GM12878 (cell line): Measurements from ENCODE around the gene PLIN3. TPM values are rescaled to one million over a fixed set of nuclear protein-coding genes. Genes with fewer than 3 reads are reported as not detected.
A peak's percentile ranks its signal among the peaks of the same experiment; 100 is the strongest.

Experiments used
- ATAC-seq: fragments of 200-7000 bp; cut with Tn5 transposase; 3 replicates; pipeline ENCODE4 v1.9.1; 2020; ENCODE audit warnings: mild to moderate bottlenecking, moderate library complexity
- Bru-seq: library from RNA; stranded (reverse); fragments of 400-500 nt; gene quantifications from one replicate; lab custom pipeline; 2021; lab: Mats Ljungman, UMichigan
- BruChase-seq, 2 experiments: library from RNA; stranded (reverse); fragments of 400-500 nt; gene quantifications; one replicate each; lab custom pipeline; 2021; lab: Mats Ljungman, UMichigan
- BruUV-seq: library from RNA; stranded (reverse); fragments of 400-500 nt; replicated peaks from 2 replicates; lab custom pipeline; 2021; lab: Mats Ljungman, UMichigan
- CTCF ChIA-PET: fragments of 300-600 bp; sonication (Branson Sonifier 250); formaldehyde crosslinking; extraction: SDS; loops from one replicate; lab custom pipeline; 2021; ENCODE audit warnings: inconsistent platforms; lab: Yijun Ruan, JAX
- POLR2A ChIA-PET: fragments of 350-600 bp; formaldehyde crosslinking; extraction: SDS; loops from one replicate; lab custom pipeline; 2021; ENCODE audit warnings: inconsistent platforms; lab: Charles Lee
- RAD21 ChIA-PET: fragments of 300-600 bp; sonication (Branson Sonifier 250); formaldehyde crosslinking; loops from one replicate; lab custom pipeline; 2023; ENCODE audit warnings: antibody characterized with exemption; ENCODE audit not compliant: unreplicated experiment; lab: Charles Lee
- SMC1A ChIA-PET: fragments of 300-600 bp; sonication (Branson Sonifier 250); formaldehyde crosslinking; loops from one replicate; lab custom pipeline; 2023; ENCODE audit not compliant: unreplicated experiment, uncharacterized antibody; lab: Charles Lee
- DNase-seq: peaks from one replicate; pipeline ENCODE4 v3.0.0-alpha.2; 2011; ENCODE audit warnings: low read depth, low spot score
- FAIRE-seq: peaks from 3 replicates; lab custom pipeline; 2011; peaks lifted over from hg19 to GRCh38; lab: Jason Lieb, UNC
- H2AFZ ChIP-seq: 2 replicates; pipeline ENCODE4 v1.6.0; 2011; ENCODE audit warnings: low read depth, low read length, control low read depth; ENCODE audit not compliant: control insufficient read depth
- H3K27ac ChIP-seq: 2 replicates; pipeline ENCODE4 v1.5.1; 2011; ENCODE audit warnings: control low read depth; ENCODE audit not compliant: control insufficient read depth, insufficient read depth
- H3K27me3 ChIP-seq, 2 experiments: replicated peaks in 1 of 2; 2 replicates each; pipeline versions ENCODE4 v1.6.0 to v1.6.1; 2011; ENCODE audit warnings: low read length in 1 of 2; ENCODE audit not compliant: control insufficient read depth in 2 of 2, insufficient read depth in 2 of 2
- H3K36me3 ChIP-seq, 2 experiments: 2 replicates each; pipeline ENCODE4 v1.5.1; 2011; ENCODE audit warnings: low read length in 1 of 2; ENCODE audit not compliant: control insufficient read depth in 2 of 2, insufficient read depth in 2 of 2
- H3K4me1 ChIP-seq: 2 replicates; pipeline ENCODE4 v1.6.1; 2011; ENCODE audit warnings: mild to moderate bottlenecking, low read length, moderate library complexity, mixed read lengths; ENCODE audit not compliant: control insufficient read depth, insufficient read depth
- H3K4me2 ChIP-seq: 2 replicates; pipeline ENCODE4 v1.6.0; 2011; ENCODE audit warnings: control low read depth; ENCODE audit not compliant: control insufficient read depth, insufficient read depth
- H3K4me3 ChIP-seq: fragments of 200-600 bp; sonication (generic); 2 replicates; pipeline ENCODE4 v1.5.1; 2016
- H3K79me2 ChIP-seq: 2 replicates; pipeline ENCODE4 v1.6.0; 2011; ENCODE audit warnings: low read length; ENCODE audit not compliant: control insufficient read depth, insufficient read depth
- H3K9ac ChIP-seq: 2 replicates; pipeline ENCODE4 v1.8.0; 2011; ENCODE audit warnings: low read length, control low read depth, mixed read lengths; ENCODE audit not compliant: control insufficient read depth, insufficient read depth
- H3K9me3 ChIP-seq: replicated peaks from 3 replicates; pipeline ENCODE4 v1.5.1; 2011; ENCODE audit warnings: mild to moderate bottlenecking, low read length; ENCODE audit not compliant: control insufficient read depth, insufficient read depth
- H4K20me1 ChIP-seq: 2 replicates; pipeline ENCODE4 v1.6.0; 2011; ENCODE audit not compliant: control insufficient read depth, insufficient read depth
- BHLHE40 ChIP-seq, 2 experiments: fragments of 450-650 bp in 1 of 2; IDR thresholded peaks; 2 replicates each; pipeline ENCODE4 v1.6.1; 2011 to 2017; ENCODE audit warnings: low read depth in 2 of 2, borderline replicate concordance in 1 of 2, improper control_type of control experiment in 1 of 2, low read length in 1 of 2, mild to moderate bottlenecking in 1 of 2
- EGR1 ChIP-seq, 2 experiments: IDR thresholded peaks; 1 replicate in 1 of 2; 2 replicates in 1 of 2; pipeline ENCODE4 v1.6.1; 2011 to 2012; ENCODE audit warnings: low read depth in 2 of 2, low read length in 2 of 2, borderline replicate concordance in 1 of 2, mild to moderate bottlenecking in 1 of 2, moderate library complexity in 1 of 2
- HDAC2 ChIP-seq: fragments of 200-600 bp; sonication (generic); IDR thresholded peaks from 2 replicates; pipeline ENCODE4 v1.6.1; 2017
- IKZF1 ChIP-seq: fragments of 450-650 bp; conservative IDR thresholded peaks from 2 replicates; pipeline ENCODE4 v1.6.1; 2017; ENCODE audit warnings: antibody characterized with exemption, mild to moderate bottlenecking
- IKZF2 ChIP-seq, 2 experiments: fragments of 450-650 bp; IDR thresholded peaks; 2 replicates each; pipeline ENCODE4 v1.6.1; 2017; ENCODE audit warnings: mild to moderate bottlenecking in 2 of 2, moderate library complexity in 2 of 2
- IRF3 ChIP-seq: fragments of 450-650 bp; IDR thresholded peaks from 2 replicates; pipeline ENCODE4 v1.6.1; 2014; ENCODE audit warnings: mild to moderate bottlenecking
- MTA2 ChIP-seq: fragments of 450-650 bp; IDR thresholded peaks from 2 replicates; pipeline ENCODE4 v1.6.1; 2016; ENCODE audit warnings: low read depth, mild to moderate bottlenecking, moderate library complexity
- PBX3 ChIP-seq: IDR thresholded peaks from 2 replicates; pipeline ENCODE4 v1.6.1; 2011; ENCODE audit warnings: mild to moderate bottlenecking, low read depth, low read length, moderate library complexity; ENCODE audit not compliant: insufficient replicate concordance
- PKNOX1 ChIP-seq: fragments of 450-650 bp; IDR thresholded peaks from 2 replicates; pipeline ENCODE4 v1.6.1; 2016; ENCODE audit warnings: mild to moderate bottlenecking
- SMARCA5 ChIP-seq: fragments of 450-650 bp; IDR thresholded peaks from 2 replicates; pipeline ENCODE4 v1.6.1; 2017; ENCODE audit warnings: mild to moderate bottlenecking
- SRF ChIP-seq, 2 experiments: IDR thresholded peaks; 2 replicates each; pipeline ENCODE4 v1.6.1; 2011; ENCODE audit warnings: low read depth in 2 of 2, low read length in 2 of 2, mild to moderate bottlenecking in 1 of 2, moderate library complexity in 1 of 2
- ZNF207 ChIP-seq: fragments of 450-650 bp; IDR thresholded peaks from 2 replicates; pipeline ENCODE4 v1.6.1; 2014; ENCODE audit warnings: antibody characterized with exemption, mild to moderate bottlenecking, borderline replicate concordance
- WGBS: methylation state at CpG from one replicate; pipeline ENCODE4 v1.1.6; 2016; ENCODE audit warnings: low lambda C conversion rate; ENCODE audit not compliant: insufficient replicate concordance, insufficient coverage; ENCODE audit errors: missing lambda C conversion rate; 5-methylcytosine and 5-hydroxymethylcytosine counted together
- in situ Hi-C: fragments of 300-500 bp; cut with MboI; formaldehyde crosslinking; loops from 9 replicates; pipeline ENCODE4 v1.14.3; 2018; ENCODE audit warnings: mixed read lengths
- intact Hi-C: fragments of 100-400 bp; cut with micrococcal nuclease; formaldehyde crosslinking; loops from one replicate; pipeline ENCODE4 v1.14.2; 2022; ENCODE audit not compliant: unreplicated experiment
- long read RNA-seq, 2 experiments: library from polyadenylated mRNA; unstranded; transcript quantifications; one replicate each; pipeline ENCODE4 v2.0.0, GENCODE V29; 2019 to 2020
- polyA minus RNA-seq, 3 experiments: library from RNA; depleted of rRNA, polyadenylated mRNA; stranded (reverse); fragments of >200 nt; gene quantifications; 2 replicates each; pipeline ENCODE4 v1.2.3, GENCODE V29; 2011
- polyA plus RNA-seq, 11 experiments: library from polyadenylated mRNA; depleted of rRNA in 4 of 11; unstranded in 6 of 11; stranded (reverse) in 5 of 11; fragments of >200 nt; fragmentation: Nextera tagmentation in 4 of 11; fragmentation: Illumina TruSeq in 1 of 11; extraction: Ambion mirVana in 4 of 11; extraction: Trizol in 1 of 11; gene quantifications; 1 replicate in 1 of 11; 2 replicates in 10 of 11; pipeline versions ENCODE4 v1.2.1 to v1.2.3, GENCODE V29; 2011 to 2016; ENCODE audit warnings: inconsistent platforms in 2 of 11, missing spikeins in 2 of 11, low read depth in 1 of 11
- total RNA-seq, 4 experiments: library from RNA; depleted of rRNA in 3 of 4; stranded (reverse); fragments of >200 nt in 3 of 4; fragmentation: Illumina TruSeq in 1 of 4; extraction: Trizol in 1 of 4; gene quantifications; 2 replicates each; pipeline versions ENCODE4 v1.2.1 to v1.2.3, GENCODE V29; 2013 to 2021

PLIN3 gene
- 35.0 and 37.9 TPM in 2 replicates for total RNA-seq (2013; cell fraction: nucleolus; rRNA removed)
- total RNA-seq (2014; rRNA removed) (61.9 and 69.9 TPM in 2 replicates), total RNA-seq (2014; rRNA removed; fragmentation: Illumina TruSeq; extraction: Trizol) (33.7 and 35.4 TPM in 2 replicates), total RNA-seq (2021) (69.6 and 73.6 TPM in 2 replicates), polyA plus RNA-seq (2011; rRNA removed) (44.8 and 71.4 TPM in 2 replicates), polyA plus RNA-seq (2014; fragmentation: Illumina TruSeq; extraction: Trizol) (17.4 and 27.2 TPM in 2 replicates), polyA plus RNA-seq (2014; fragmentation: Nextera tagmentation; extraction: Ambion mirVana) (10 to 100 TPM in 1 of 2 experiments, 1 to 10 TPM in 1; 7.7 to 19.0 TPM), polyA plus RNA-seq (2014; rRNA removed) (67.0 and 77.5 TPM in 2 replicates), polyA plus RNA-seq (2016; fragmentation: Nextera tagmentation; extraction: Ambion mirVana) (10 to 100 TPM; 66.7 to 68.2 TPM), polyA minus RNA-seq (2011; rRNA and poly(A)+ RNA removed) (52.7 and 125 TPM in 2 replicates), Bru-seq, nascent RNA (percentile 67 among the genes with signal in this experiment), BruChase-seq, experiment 1, labeled RNA remaining after a 6-hour chase (percentile 76 among the genes with signal in this experiment), BruChase-seq, experiment 2, labeled RNA remaining after a 2-hour chase (percentile 70 among the genes with signal in this experiment)
- 23.2 TPM for polyA plus RNA-seq (2011; ENCODE audit: low read depth)
- 105 and 137 TPM in 2 replicates for polyA plus RNA-seq (2011; cell fraction: cytosol; rRNA removed)
- 38.9 and 47.7 TPM in 2 replicates for polyA plus RNA-seq (2011; cell fraction: nucleus; rRNA removed)
- polyA plus RNA-seq (2012), result 73.5 and 75.8 TPM in 2 replicates
- 55.9 and 62.5 TPM in 2 replicates for polyA minus RNA-seq (2011; cell fraction: cytosol; rRNA and poly(A)+ RNA removed)
- polyA minus RNA-seq (2011; cell fraction: nucleus; rRNA and poly(A)+ RNA removed), result 34.0 and 44.7 TPM in 2 replicates
- long read RNA-seq, experiment 1, transcript PLIN3-201 (8 exons, 2,333 nt), result major isoform, 93 of 130 reads
- long read RNA-seq, experiment 1, transcript PLIN3-202 (8 exons, 1,535 nt), result minor isoform, 6 of 130 reads
- long read RNA-seq, experiment 1, partial matches to known transcripts, result 19 of 130 reads
- long read RNA-seq, experiment 1, other reads (novel, unspliced or antisense), result 11 of 130 reads
- long read RNA-seq, experiment 2, transcript PLIN3-201 (8 exons, 2,333 nt), result major isoform, 209 of 247 reads
- long read RNA-seq, experiment 2, transcript PLIN3-202 (8 exons, 1,535 nt), result minor isoform, 5 of 247 reads
- long read RNA-seq, experiment 2, partial matches to known transcripts, result 11 of 247 reads
- long read RNA-seq, experiment 2, other reads (novel, unspliced or antisense), result 20 of 247 reads

GRCh38 chr19:4867534-4868285, at the start of gene PLIN3:
Gene PLIN3, minus strand, starts transcription at chr19:4867667. Its CDS starts 6,273 bp downstream, at chr19:4861394.
- DNase-seq (peak; percentile 65), FAIRE-seq (no peak), ATAC-seq (peak; percentile 86)
- WGBS, result under 1% methylated on average over 13 of the region's 46 CpGs
- peak within 1 kb of the TSS; percentile 85 for H3K27ac ChIP-seq
- no peaks in the 10 kb centered on the region; a peak in 2 of 4 replicates for H3K36me3 ChIP-seq
- H3K4me3 ChIP-seq, result peak within 1 kb of the TSS; percentile 98
- H4K20me1 ChIP-seq, result no peaks in the 10 kb centered on the region
- in situ Hi-C loops, result no loop called here
- peaks cover 17% of the 10 kb centered on the region for H3K79me2 ChIP-seq
- no peaks in the 10 kb centered on the region for H3K27me3 ChIP-seq
- SMC1A ChIA-PET, result interaction anchor here (0.9 to 6.7 kb wide), 8 partner anchors 13 to 95 kb away, joined by 3 to 35 read pairs (median 8); no protein-coding TSS in a partner anchor
- H3K9me3 ChIP-seq, result no peaks in the 10 kb centered on the region
- intact Hi-C loops, result loop anchor here (10.0 kb wide), 1 partner anchor 97 kb away; the partner anchor contains the start of gene KDM4B
- peak within 1 kb of the TSS; percentile 96 for H3K4me2 ChIP-seq
- H3K4me1 ChIP-seq, result peaks cover 15% of the 10 kb centered on the region
- BruUV-seq, result no TSS peak
- peak within 1 kb of the TSS; percentile 89 for H3K9ac ChIP-seq
- peak within 1 kb of the TSS; percentile 80 for H2AFZ ChIP-seq
- CTCF ChIA-PET, result interaction anchor here (1.1 to 11.0 kb wide), 11 partner anchors 16 to 164 kb away, joined by 3 to 171 read pairs (median 4); partner anchors contain the start of gene FEM1A
- RAD21 ChIA-PET, result interaction anchor here (0.6 to 8.5 kb wide), 9 partner anchors 23 to 1814 kb away, joined by 3 to 79 read pairs (median 3); partner anchors contain the start of genes KDM4B and TICAM1
- POLR2A ChIA-PET, result interaction anchor here (0.6 to 3.3 kb wide), 10 partner anchors 13 to 701 kb away, joined by 3 to 19 read pairs (median 4); partner anchors contain the start of genes ARRDC5, KDM4B and TICAM1
- peak in 1 of 2 experiments; percentile 53; a peak in 1 of 4 replicates for TF ChIP-seq IKZF2 (IDR thresholded peaks at IDR 0.05)
- peak; percentile 99 for TF ChIP-seq PKNOX1
- TF ChIP-seq EGR1 (IDR thresholded peaks at IDR 0.05; ENCODE audit: borderline replicate concordance in 1 of 2, low read depth in 2 of 2, low read length in 2 of 2), result peak in 1 of 2 experiments; percentile 90; a peak in 2 of 3 replicates
- TF ChIP-seq ZNF207, result 0 out of 2 replicates have a peak, but pooled peaks have one; percentile 24
- TF ChIP-seq IRF3, result 0 out of 2 replicates have a peak, but pooled peaks have one; percentile 46
- TF ChIP-seq SMARCA5, result peak; percentile 96
- TF ChIP-seq SRF (IDR thresholded peaks at IDR 0.05; ENCODE audit: low read depth in 2 of 2, low read length in 2 of 2), result 0 out of 4 replicates have a peak, but pooled peaks of 1 of the 2 experiments have one; percentile 14
- TF ChIP-seq MTA2, result 0 out of 2 replicates have a peak, but pooled peaks have one; percentile 2
- TF ChIP-seq IKZF1, result peak; percentile 47
- TF ChIP-seq BHLHE40 (IDR thresholded peaks at IDR 0.05; ENCODE audit: borderline replicate concordance in 1 of 2, low read depth in 2 of 2, low read length in 1 of 2), result peak in 1 of 2 experiments; percentile 73; a peak in 2 of 4 replicates
- TF ChIP-seq HDAC2, result 0 out of 2 replicates have a peak, but pooled peaks have one; percentile 64
- peak; percentile 98 for TF ChIP-seq PBX3
